ENCODE data around the gene NSUN4. TPM values are rescaled to one million over a fixed set of nuclear protein-coding genes. Genes with fewer than 3 reads are reported as not detected.
"Not testable (repeated sequence)": the region's sequence is repeated elsewhere in the genome, so short reads cannot be mapped to it uniquely, and the experiment has no call there.

Gene NSUN4
- 15.5 TPM for total RNA-seq
- long read RNA-seq, transcript NSUN4-204 (6 exons, 2,150 nt): major isoform, 8 of 15 reads
- long read RNA-seq, partial matches to known transcripts: 2 of 15 reads
- long read RNA-seq, other reads (novel, unspliced or antisense): 5 of 15 reads

- ATAC-seq (ENCODE audit: poor library complexity): peak; percentile 96
- intact Hi-C loops (cut with DNase I): loop anchor here (5.0 kb wide), 1 partner anchor 38 kb away; the partner anchor contains the start of genes LRRC41 and UQCRH
- DNase-seq: peak; percentile 95
Measured at GRCh38 chr1:46340404-46341221, at the start of gene NSUN4. Gene NSUN4, plus strand, starts transcription at chr1:46340807. Its CDS starts 20 bp downstream, at chr1:46340827.

DNA sequence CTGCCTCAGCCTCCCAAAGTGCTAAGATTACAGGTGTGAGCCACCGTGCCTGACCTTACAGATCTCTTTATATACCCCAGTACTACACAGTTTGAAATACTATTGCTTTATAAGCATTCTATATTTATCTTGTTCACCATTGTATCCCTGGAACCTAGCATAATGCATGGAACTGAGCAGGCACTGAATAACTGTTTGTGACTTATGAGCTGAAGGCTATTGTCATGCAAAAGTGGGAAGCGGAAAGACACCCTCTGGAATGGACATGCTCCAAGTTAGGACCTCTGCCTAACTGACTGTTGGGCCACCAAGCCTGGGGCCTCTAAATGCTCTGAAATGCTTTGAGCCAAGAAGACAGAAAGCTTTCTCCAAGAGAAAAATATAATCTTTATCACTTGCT is 45.3 kb upstream of the NSUN4 start:
- intact Hi-C loops (cut with DNase I): no loop called here
- no peak for ATAC-seq (ENCODE audit: poor library complexity)
- no peak for DNase-seq

DNA sequence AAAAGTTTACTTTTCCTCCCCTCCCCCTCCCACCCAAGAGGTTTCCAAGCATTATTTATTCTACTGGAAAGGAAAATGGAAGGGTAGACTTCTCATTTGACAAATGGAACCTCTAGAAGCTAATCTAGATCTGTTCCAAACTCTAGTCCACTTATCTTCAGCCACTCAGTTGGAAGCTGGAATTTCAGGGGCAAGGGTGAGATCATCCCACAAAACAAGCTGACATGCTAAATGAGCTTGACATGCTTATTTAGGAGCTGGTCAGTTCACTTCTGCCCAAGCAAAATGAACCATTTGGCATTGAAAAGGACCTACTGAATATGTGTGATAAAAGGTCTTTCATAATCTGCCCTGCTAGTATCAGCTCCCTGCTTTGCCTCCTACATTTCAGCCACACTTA is 42.2 kb upstream of the NSUN4 start:
- no peak for ATAC-seq (ENCODE audit: poor library complexity)
- intact Hi-C loops (cut with DNase I): no loop called here
- DNase-seq: no peak

DNA sequence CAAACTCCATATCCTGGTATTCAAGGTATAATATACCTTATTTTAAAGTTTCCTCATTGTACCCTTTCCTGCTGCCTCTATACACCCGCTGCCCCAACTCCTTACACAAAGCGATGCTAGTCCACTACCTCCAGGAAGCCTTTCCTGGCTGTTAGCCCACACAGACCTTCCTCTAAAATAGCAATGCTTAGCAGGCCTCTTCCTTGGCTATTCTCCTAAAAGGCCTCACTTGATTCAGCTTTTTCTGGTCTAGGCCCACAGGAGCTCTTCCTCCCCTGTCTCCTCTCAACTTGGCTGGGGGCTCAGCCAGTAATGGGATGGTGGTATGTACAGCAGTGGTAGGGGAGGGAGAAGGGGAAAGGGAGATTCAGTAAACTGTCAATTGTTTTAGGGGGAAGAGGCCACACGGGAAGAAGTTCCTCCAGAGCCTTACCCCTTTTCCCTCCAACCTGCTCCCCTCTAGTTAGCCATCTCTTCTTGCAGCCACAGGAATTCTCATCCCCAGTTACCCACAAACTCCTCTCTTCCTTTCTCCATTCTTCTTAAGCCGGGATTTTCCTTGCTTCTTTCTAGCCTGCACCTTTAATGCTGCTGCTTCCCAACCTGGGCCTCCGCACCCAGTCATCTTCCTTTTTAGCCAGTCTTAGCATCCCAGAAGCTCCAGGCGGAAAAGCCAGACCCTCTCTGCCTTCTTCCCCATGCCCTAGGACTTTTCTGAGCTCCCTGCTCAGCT is 39.8 kb upstream of the NSUN4 start:
- DNase-seq (no peak), ATAC-seq (ENCODE audit: poor library complexity) (no peak)
- intact Hi-C loops (cut with DNase I): loop anchor here (5.0 kb wide), 1 partner anchor 41 kb away; the partner anchor contains the start of gene NSUN4

DNA sequence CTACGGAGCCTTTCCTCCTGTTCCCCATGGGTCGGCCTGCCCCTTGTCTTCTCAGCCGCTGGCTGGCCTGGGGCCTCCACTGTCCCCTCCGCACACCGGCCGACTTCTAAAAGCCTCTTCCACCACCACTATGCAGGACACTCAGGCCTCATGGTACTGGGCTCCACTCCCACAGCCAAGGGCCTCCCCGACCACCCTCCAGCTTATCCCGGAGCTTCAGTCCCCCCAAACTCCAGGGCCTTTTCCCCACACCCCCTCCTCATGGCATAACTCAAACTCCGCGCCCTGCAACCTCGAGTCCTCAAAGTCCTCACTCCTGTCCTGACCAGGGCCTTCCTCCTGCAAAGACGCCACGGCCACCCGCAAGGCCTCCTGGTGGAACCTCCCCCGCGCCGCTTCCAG is 39.2 kb upstream of the NSUN4 start:
- no peak for DNase-seq
- intact Hi-C loops (cut with DNase I): loop anchor here (5.0 kb wide), 1 partner anchor 41 kb away; the partner anchor contains the start of gene NSUN4
- ATAC-seq (ENCODE audit: poor library complexity): no peak

GRCh38 chr1:46301808-46302640 is 38.6 kb upstream of the NSUN4 start:
- DNase-seq (peak; percentile 59), ATAC-seq (ENCODE audit: poor library complexity) (peak; percentile 28)
- intact Hi-C loops (cut with DNase I): loop anchor here (5.0 kb wide), 1 partner anchor 40 kb away; the partner anchor contains the start of gene NSUN4

- intact Hi-C loops (cut with DNase I): loop anchor here (5.0 kb wide), 1 partner anchor 40 kb away; the partner anchor contains the start of gene NSUN4
- ATAC-seq (ENCODE audit: poor library complexity): peak; percentile 36
- DNase-seq: no peak
Measured at GRCh38 chr1:46302641-46303037, 38.0 kb upstream of the NSUN4 start.

GRCh38 chr1:46303038-46303871 is 37.4 kb upstream of the NSUN4 start, which contains the start of the genes LRRC41 and UQCRH:
Gene LRRC41, minus strand, starts transcription at chr1:46303616. Its CDS starts 294 bp downstream, at chr1:46303322.
Gene UQCRH, plus strand, starts transcription at chr1:46303698. Its CDS starts 69 bp downstream, at chr1:46303767.
- intact Hi-C loops (cut with DNase I): loop anchor here (5.0 kb wide), 1 partner anchor 39 kb away; the partner anchor contains the start of gene NSUN4
- ATAC-seq (ENCODE audit: poor library complexity) (peak; percentile 93), DNase-seq (peak; percentile 97)

GRCh38 chr1:46303872-46304326 is 36.7 kb upstream of the NSUN4 start:
- DNase-seq (no peak), ATAC-seq (ENCODE audit: poor library complexity) (no peak)
- intact Hi-C loops (cut with DNase I): loop anchor here (5.0 kb wide), 1 partner anchor 38 kb away; the partner anchor contains the start of gene NSUN4

DNA sequence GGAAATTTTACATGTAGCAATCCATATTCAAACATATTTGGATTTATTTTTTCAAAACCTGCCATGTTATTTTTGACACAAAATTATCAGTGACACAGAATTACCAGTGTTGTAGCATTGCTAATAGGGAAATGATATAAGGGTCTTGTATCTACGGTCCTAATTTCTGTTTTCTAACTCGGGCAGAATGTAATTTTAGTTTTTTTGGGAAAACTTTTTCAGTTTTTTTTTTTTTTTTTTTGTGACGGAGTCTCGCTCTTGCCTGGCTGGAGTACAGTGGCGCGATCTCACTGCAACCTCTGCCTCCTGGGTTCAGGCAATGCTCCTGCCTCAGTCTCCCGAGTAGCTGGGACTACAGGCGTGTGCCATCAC is 34.5 kb upstream of the NSUN4 start:
- DNase-seq: no peak
- intact Hi-C loops (cut with DNase I): no loop called here
- ATAC-seq (ENCODE audit: poor library complexity): no peak

- intact Hi-C loops (cut with DNase I): no loop called here
- no peak for DNase-seq
- no peak for ATAC-seq (ENCODE audit: poor library complexity)
Measured at GRCh38 chr1:46309401-46310159, 31.0 kb upstream of the NSUN4 start.

DNA sequence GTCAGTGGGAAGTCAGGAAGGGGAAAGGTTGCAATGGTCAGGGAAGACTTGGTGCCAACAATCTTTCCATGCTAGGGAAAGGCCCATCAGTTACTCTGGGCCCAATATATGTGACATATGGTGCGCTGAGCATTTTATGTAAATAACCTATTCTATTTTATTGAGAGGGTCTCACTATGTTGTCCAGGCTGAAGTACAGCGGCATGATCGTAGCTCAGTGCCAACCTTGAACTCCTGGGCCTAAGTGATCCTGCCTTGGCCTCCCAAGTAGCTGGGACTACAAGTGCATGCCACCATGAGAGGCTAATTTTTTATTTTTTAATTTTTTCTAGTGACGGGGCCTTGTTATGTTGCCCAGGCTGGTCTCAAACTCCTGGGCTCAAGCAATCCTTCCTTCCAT is 30.3 kb upstream of the NSUN4 start:
- intact Hi-C loops (cut with DNase I): no loop called here
- ATAC-seq (ENCODE audit: poor library complexity): no peak
- DNase-seq: no peak

DNA sequence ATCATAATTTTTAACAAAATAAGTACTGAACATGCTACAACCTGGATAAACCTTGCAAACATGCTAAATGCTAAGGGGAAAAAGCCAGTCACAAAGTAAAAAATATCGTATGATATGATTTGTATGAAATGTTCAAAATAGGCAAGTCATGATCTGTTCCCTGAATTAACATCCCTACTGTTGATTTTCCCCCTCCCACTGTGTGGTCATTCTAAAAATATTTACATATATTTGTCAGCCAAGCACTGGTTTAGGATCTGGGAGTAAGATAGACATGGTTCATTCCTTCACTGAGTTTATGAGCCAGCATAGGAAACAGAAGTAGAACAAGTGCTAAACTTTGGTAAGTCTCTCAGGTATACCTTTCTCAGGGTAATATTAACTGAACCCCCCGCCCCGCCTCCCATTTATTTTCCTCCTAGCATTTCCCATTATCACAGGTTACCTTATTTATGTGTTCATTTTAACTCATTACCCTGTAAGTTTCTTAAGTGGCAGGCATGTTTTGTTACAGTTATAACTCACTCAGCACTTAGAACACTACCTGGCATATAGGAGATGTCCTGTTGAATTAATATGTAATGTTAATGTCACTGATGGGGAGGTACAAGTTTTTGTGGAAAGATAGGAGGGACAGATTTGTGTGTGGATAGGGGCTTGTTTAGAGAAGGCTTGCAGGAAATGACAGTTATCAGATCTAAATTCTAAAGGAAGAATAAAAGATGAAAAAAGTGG is 24.8 kb upstream of the NSUN4 start:
- intact Hi-C loops (cut with DNase I): no loop called here
- no peak for ATAC-seq (ENCODE audit: poor library complexity)
- DNase-seq: no peak

- DNase-seq: no peak
- no peak for ATAC-seq (ENCODE audit: poor library complexity)
- intact Hi-C loops (cut with DNase I): no loop called here
Measured at GRCh38 chr1:46317323-46317722, 23.3 kb upstream of the NSUN4 start.

DNA sequence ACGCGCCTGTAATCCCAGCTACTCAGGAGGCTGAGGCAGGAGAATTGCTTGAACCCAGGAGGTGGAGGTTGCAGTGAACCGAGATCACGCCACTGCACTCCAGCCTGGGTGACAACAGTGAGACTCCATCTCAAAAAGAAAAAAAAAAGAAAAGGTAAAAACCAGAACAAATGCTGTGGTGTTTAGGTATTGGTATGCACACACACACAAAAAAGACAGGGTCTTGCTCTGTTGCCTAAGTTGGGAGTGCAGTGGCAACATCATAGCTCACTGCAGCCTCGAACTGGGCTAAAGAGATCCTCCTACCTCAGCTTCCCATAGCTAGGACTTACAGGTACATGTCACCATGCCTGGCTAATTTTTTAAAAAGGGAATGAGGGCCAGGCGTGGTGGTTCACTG is 21.3 kb upstream of the NSUN4 start:
- ATAC-seq (ENCODE audit: poor library complexity); intact Hi-C loops (cut with DNase I): not testable (repeated sequence)

More for the DNA sequence above, 21.3 kb upstream of the NSUN4 start:
- not testable (repeated sequence) for DNase-seq
